Measurements from ENCODE around the gene HAAO. TPM values are rescaled to one million over a fixed set of nuclear protein-coding genes. Genes with fewer than 3 reads are reported as not detected.

The HAAO gene
- total and polyA plus RNA-seq, 2 of the 8 experiments (the other 6 are each of a cell fraction or from before 2014, with no cell fraction given) = 2.5 to 7.0 TPM

GRCh38 chr2:42823744-42824453 lies 31.5 kb upstream of the HAAO start:
- no peak for TF ChIP-seq CBX8 (IDR thresholded peaks at IDR 0.05; ENCODE audit: borderline replicate concordance, low read depth, low read length)
- no peak for TF ChIP-seq SP4 (IDR thresholded peaks at IDR 0.05; ENCODE audit: low read length)
- no peak for TF ChIP-seq HDAC2 (IDR thresholded peaks at IDR 0.05; ENCODE audit: borderline replicate concordance in 1 of 2, low read depth in 2 of 2, low read length in 2 of 2)
- no peak for TF ChIP-seq GABPA (IDR thresholded peaks at IDR 0.05; ENCODE audit: borderline replicate concordance, insufficient read depth, low read length)
- no peak overlapping the region for H2AK5ac ChIP-seq (ENCODE audit: low read depth, low read length)
- POLR2A ChIA-PET (ENCODE audit: partially characterized antibody) = interaction anchor here (0.8 to 0.9 kb wide), 3 partner anchors 9 to 243 kb away, joined by 3 to 5 read pairs (median 3); no protein-coding TSS in a partner anchor
- H2BK20ac ChIP-seq (ENCODE audit: low read length) = no peak overlapping the region
- H3K79me1 ChIP-seq (ENCODE audit: low read depth, low read length) = no peaks in the 10 kb centered on the region
- H3K4me3 ChIP-seq (ENCODE audit: extremely low read depth in 1 of 4, insufficient read depth in 2 of 4, low read depth in 3 of 4, low read length in 4 of 4) = no peak overlapping the region
- H4K5ac ChIP-seq (ENCODE audit: insufficient read length, low read depth, low read length) = no peak overlapping the region
- no peak overlapping the region for H2BK15ac ChIP-seq (ENCODE audit: low read length)
- H3K4ac ChIP-seq (replicated peaks; ENCODE audit: insufficient read length, low read depth, low read length) = no peak overlapping the region
- H2AFZ ChIP-seq (ENCODE audit: low read length) = 0 out of 2 replicates have a peak overlapping the region, but pooled peaks have one; percentile 63
- no peak overlapping the region for H3K14ac ChIP-seq (ENCODE audit: insufficient read length)
- H4K91ac ChIP-seq (replicated peaks; ENCODE audit: insufficient read length, low read length) = no peak overlapping the region
- H3K79me2 ChIP-seq (ENCODE audit: control insufficient read depth in 1 of 2, insufficient read depth in 2 of 2, low read length in 2 of 2) = no peaks in the 10 kb centered on the region
- H3K9me3 ChIP-seq (ENCODE audit: insufficient read depth in 2 of 2, low read depth in 1 of 2, low read length in 1 of 2) = no peaks in the 10 kb centered on the region
- 90% methylated on average over 11 of the region's 11 CpGs; no CpG with 5 or more reads in 1 of the 2 experiments for WGBS, 2 experiments (ENCODE audit: extremely low coverage in 1 of 2, insufficient coverage in 1 of 2, insufficient read length in 1 of 2, insufficient replicate concordance in 2 of 2, low coverage in 1 of 2, low lambda C conversion rate in 2 of 2, missing lambda C conversion rate in 1 of 2)
- no peak overlapping the region for H3K9ac ChIP-seq (replicated peaks in 1 of 4; ENCODE audit: extremely low read depth in 1 of 4, low read depth in 3 of 4, low read length in 3 of 4)
- H2BK5ac ChIP-seq (ENCODE audit: low read depth, low read length) = no peak overlapping the region
- H2BK120ac ChIP-seq (replicated peaks; ENCODE audit: low read depth, low read length) = no peak overlapping the region
- H3K23ac ChIP-seq (ENCODE audit: insufficient read length) = no peak overlapping the region
- CTCF ChIA-PET (ENCODE audit: partially characterized antibody) = interaction anchor here (0.7 to 3.4 kb wide), 8 partner anchors 10 to 417 kb away, joined by 3 to 33 read pairs (median 3); no protein-coding TSS in a partner anchor
- no peaks in the 10 kb centered on the region for H3K36me3 ChIP-seq (ENCODE audit: control insufficient read depth in 2 of 4, insufficient read depth in 4 of 4, low read length in 3 of 4)
- H4K20me1 ChIP-seq (replicated peaks in 1 of 2; ENCODE audit: control insufficient read depth in 1 of 2, insufficient read depth in 2 of 2, low read length in 2 of 2) = no peaks in the 10 kb centered on the region
- no peak overlapping the region for H3K18ac ChIP-seq (ENCODE audit: extremely low read depth, low read length)
- H3K56ac ChIP-seq (replicated peaks; ENCODE audit: insufficient read length, low read depth, low read length) = no peak overlapping the region
- no peak overlapping the region for H3K27ac ChIP-seq (ENCODE audit: low read depth, low read length)
- H3K27me3 ChIP-seq (replicated peaks in 1 of 4; ENCODE audit: control insufficient read depth in 3 of 4, extremely low read depth in 1 of 4, insufficient read depth in 3 of 4, low read length in 3 of 4) = peaks cover 0 to 9% (median 5%) of the 10 kb centered on the region in 4 experiments; a peak in 5 of 7 replicates
- H2BK12ac ChIP-seq (ENCODE audit: low read depth, low read length) = no peak overlapping the region
- H4K8ac ChIP-seq (ENCODE audit: extremely low read depth, insufficient read depth, low read length) = no peak overlapping the region
- no peaks in the 10 kb centered on the region for H3K23me2 ChIP-seq (ENCODE audit: low read depth, low read length)
- DNase-seq (ENCODE audit: low read depth in 1 of 2, low spot score in 2 of 2) (peak in 1 of 2 experiments; percentile 36), FAIRE-seq (no peak)
- no peak overlapping the region for H3K4me2 ChIP-seq (ENCODE audit: insufficient read depth in 1 of 2, low read depth in 2 of 2, low read length in 2 of 2)
- H3K4me1 ChIP-seq (replicated peaks in 1 of 4; ENCODE audit: control insufficient read depth in 3 of 4, insufficient read depth in 4 of 4, low read length in 3 of 4) = no peaks in the 10 kb centered on the region; a peak in 2 of 7 replicates

Measured in H1 (cell line).